ENCODE measurements around the gene MAGI1. TPM values are rescaled to one million over a fixed set of nuclear protein-coding genes. Genes with fewer than 3 reads are reported as not detected.

The MAGI1 gene
- total RNA-seq, 1 experiment from 2014 or later = 38.6 TPM

DNA sequence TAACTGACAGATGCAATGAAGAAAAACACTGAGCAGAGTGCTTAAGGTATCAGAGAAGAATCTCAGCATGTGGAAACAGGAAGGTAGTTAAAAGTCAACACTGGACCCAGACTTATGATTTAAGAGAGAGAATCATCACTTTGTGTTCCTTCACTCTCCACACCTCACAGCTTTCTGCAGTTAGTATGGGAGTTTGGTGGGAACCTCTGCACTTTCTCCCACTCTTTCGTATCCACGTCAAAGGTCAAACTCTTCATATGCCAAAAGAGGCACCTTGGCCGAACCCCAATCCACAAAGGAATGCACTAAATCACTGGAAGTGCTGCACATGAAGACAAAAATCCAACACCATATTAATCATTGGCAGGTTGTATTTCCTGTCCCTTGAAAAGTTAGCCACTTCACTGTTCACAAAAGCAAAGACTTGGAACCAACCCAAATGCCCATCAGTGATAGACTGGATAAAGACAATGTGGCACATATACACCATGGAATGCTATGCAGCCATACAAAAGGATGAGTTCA, 361.2 kb downstream of the MAGI1 start:
- Histone ChIP-seq H3K79me2 (ENCODE audit: insufficient read depth, low read length) (no peaks in the 10 kb centered on the region; the same call in 1 of the 2 replicates), H3K9ac (ENCODE audit: low read length) (no peak overlapping the region), H3K4me1 (ENCODE audit: control insufficient read depth in 1 of 2, insufficient read depth in 2 of 2, low read length in 2 of 2) (no peaks in the 10 kb centered on the region), H2AFZ (ENCODE audit: low read depth, low read length, poor library complexity, severe bottlenecking) (no peak overlapping the region), H3K9me3 (ENCODE audit: control insufficient read depth in 1 of 2, insufficient read depth in 1 of 2, low read depth in 1 of 2, low read length in 2 of 2) (no peaks in the 10 kb centered on the region), H3K27ac (ENCODE audit: low read depth, low read length) (no peak overlapping the region), H3K36me3 (ENCODE audit: control insufficient read depth in 1 of 2, insufficient read depth in 2 of 2, low read length in 2 of 2) (no peaks in the 10 kb centered on the region), H4K20me1 (ENCODE audit: insufficient read depth) (peaks cover 5% of the 10 kb centered on the region; the same call in 1 of the 2 replicates), H3K4me3 (replicated peaks in 1 of 2; ENCODE audit: low read depth in 1 of 2, low read length in 2 of 2) (no peak overlapping the region), H3K4me2 (ENCODE audit: low read length) (no peak overlapping the region), H3K27me3 (ENCODE audit: insufficient read depth, low read length) (peaks cover 3% of the 10 kb centered on the region; the same call in 1 of the 2 replicates), H3K9me2 (ENCODE audit: insufficient read depth) (no peaks in the 10 kb centered on the region)
- TF ChIP-seq TCF7L2 (IDR thresholded peaks at IDR 0.05; ENCODE audit: borderline replicate concordance, extremely low read depth, insufficient read depth, insufficient read length) (no peak), RAD21 (IDR thresholded peaks at IDR 0.05; ENCODE audit: low read depth) (no peak), SP1 (IDR thresholded peaks at IDR 0.05; ENCODE audit: low read depth) (no peak), JUND (IDR thresholded peaks at IDR 0.05) (no peak), CBX3 (IDR thresholded peaks at IDR 0.05; ENCODE audit: low read depth) (no peak), ELF1 (IDR thresholded peaks at IDR 0.05; ENCODE audit: borderline replicate concordance, low read depth) (no peak), POLR2A (IDR thresholded peaks at IDR 0.05; ENCODE audit: borderline replicate concordance, extremely low read depth, insufficient read depth, insufficient read length) (no peak), EZH2phosphoT487 (IDR thresholded peaks at IDR 0.05; ENCODE audit: borderline replicate concordance) (no peak), SIN3A (IDR thresholded peaks at IDR 0.05; ENCODE audit: low read depth) (no peak), FOSL1 (IDR thresholded peaks at IDR 0.05; ENCODE audit: low read depth) (no peak), POLR2AphosphoS5 (IDR thresholded peaks at IDR 0.05; ENCODE audit: low read depth, low read length) (no peak), EZH2 (IDR thresholded peaks at IDR 0.05) (no peak)
- TF ChIP-seq, protein P1, sequence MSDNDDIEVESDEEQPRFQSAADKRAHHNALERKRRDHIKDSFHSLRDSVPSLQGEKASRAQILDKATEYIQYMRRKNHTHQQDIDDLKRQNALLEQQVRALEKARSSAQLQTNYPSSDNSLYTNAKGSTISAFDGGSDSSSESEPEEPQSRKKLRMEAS (IDR thresholded peaks at IDR 0.05) = no peak
- no peak for ATAC-seq
- no TSS peak for BruUV-seq (replicated peaks)
- ChIA-PET POLR2A (no interaction called here), RAD21 (ENCODE audit: low non-redundant PET in 1 of 2, low total read pairs in 2 of 2, uncharacterized antibody in 2 of 2, unreplicated experiment in 2 of 2) (no interaction called here), CTCF (no interaction called here)
- intact Hi-C loops (cut with micrococcal nuclease) = no loop called here
- DNase-seq (ENCODE audit: low read depth, low spot score) = no peak

DNA sequence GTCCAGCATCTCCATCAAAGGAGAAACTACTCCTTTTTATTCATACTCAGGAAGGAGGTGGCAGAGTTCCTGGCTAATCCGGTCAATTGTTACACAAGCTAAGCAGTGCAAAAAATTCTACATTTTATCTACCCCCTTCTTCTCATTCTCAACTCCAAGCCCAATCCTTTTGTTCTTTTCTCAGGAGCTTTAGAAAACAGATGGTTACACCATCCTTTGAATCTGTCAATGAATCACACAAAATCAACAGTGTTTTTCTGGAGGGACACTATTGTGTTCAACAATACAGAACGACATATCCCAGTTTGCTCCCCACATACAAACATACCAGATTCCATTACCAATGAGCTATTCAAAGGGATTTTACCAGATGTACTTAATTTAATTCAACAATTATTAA, 362.1 kb downstream of the MAGI1 start:
- no peaks in the 10 kb centered on the region for H3K9me3 ChIP-seq (ENCODE audit: control insufficient read depth in 1 of 2, insufficient read depth in 1 of 2, low read depth in 1 of 2, low read length in 2 of 2)
- H3K4me1 ChIP-seq (ENCODE audit: control insufficient read depth in 1 of 2, insufficient read depth in 2 of 2, low read length in 2 of 2) = no peaks in the 10 kb centered on the region
- no peak overlapping the region for H3K4me3 ChIP-seq (replicated peaks in 1 of 2; ENCODE audit: low read depth in 1 of 2, low read length in 2 of 2)
- intact Hi-C loops (cut with micrococcal nuclease) = no loop called here
- peaks cover 3% of the 10 kb centered on the region; the same call in 1 of the 2 replicates for H3K27me3 ChIP-seq (ENCODE audit: insufficient read depth, low read length)
- no TSS peak for BruUV-seq (replicated peaks)
- H3K79me2 ChIP-seq (ENCODE audit: insufficient read depth, low read length) = no peaks in the 10 kb centered on the region; the same call in 1 of the 2 replicates
- ChIA-PET CTCF (interaction anchor here (1.3 kb wide), 1 partner anchor 1143 kb away, joined by 3 read pairs; no protein-coding TSS in a partner anchor), RAD21 (ENCODE audit: low non-redundant PET in 1 of 2, low total read pairs in 2 of 2, uncharacterized antibody in 2 of 2, unreplicated experiment in 2 of 2) (no interaction called here), POLR2A (no interaction called here)
- H3K36me3 ChIP-seq (ENCODE audit: control insufficient read depth in 1 of 2, insufficient read depth in 2 of 2, low read length in 2 of 2) = no peaks in the 10 kb centered on the region
- no peak overlapping the region for H3K4me2 ChIP-seq (ENCODE audit: low read length)
- H3K9me2 ChIP-seq (ENCODE audit: insufficient read depth) = no peaks in the 10 kb centered on the region
- H3K27ac ChIP-seq (ENCODE audit: low read depth, low read length) = no peak overlapping the region
- peaks cover 5% of the 10 kb centered on the region; the same call in 1 of the 2 replicates for H4K20me1 ChIP-seq (ENCODE audit: insufficient read depth)
- no peak overlapping the region for H2AFZ ChIP-seq (ENCODE audit: low read depth, low read length, poor library complexity, severe bottlenecking)
- ATAC-seq (no peak), DNase-seq (ENCODE audit: low read depth, low spot score) (no peak)
- no peak overlapping the region for H3K9ac ChIP-seq (ENCODE audit: low read length)
- TF ChIP-seq ZNF274 (IDR thresholded peaks at IDR 0.05; ENCODE audit: low read depth, low read length) = no peak
- TF ChIP-seq ZFX (IDR thresholded peaks at IDR 0.05) = no peak
- TF ChIP-seq POLR2AphosphoS5 (IDR thresholded peaks at IDR 0.05; ENCODE audit: low read depth, low read length) = no peak
- TF ChIP-seq, protein P2, sequence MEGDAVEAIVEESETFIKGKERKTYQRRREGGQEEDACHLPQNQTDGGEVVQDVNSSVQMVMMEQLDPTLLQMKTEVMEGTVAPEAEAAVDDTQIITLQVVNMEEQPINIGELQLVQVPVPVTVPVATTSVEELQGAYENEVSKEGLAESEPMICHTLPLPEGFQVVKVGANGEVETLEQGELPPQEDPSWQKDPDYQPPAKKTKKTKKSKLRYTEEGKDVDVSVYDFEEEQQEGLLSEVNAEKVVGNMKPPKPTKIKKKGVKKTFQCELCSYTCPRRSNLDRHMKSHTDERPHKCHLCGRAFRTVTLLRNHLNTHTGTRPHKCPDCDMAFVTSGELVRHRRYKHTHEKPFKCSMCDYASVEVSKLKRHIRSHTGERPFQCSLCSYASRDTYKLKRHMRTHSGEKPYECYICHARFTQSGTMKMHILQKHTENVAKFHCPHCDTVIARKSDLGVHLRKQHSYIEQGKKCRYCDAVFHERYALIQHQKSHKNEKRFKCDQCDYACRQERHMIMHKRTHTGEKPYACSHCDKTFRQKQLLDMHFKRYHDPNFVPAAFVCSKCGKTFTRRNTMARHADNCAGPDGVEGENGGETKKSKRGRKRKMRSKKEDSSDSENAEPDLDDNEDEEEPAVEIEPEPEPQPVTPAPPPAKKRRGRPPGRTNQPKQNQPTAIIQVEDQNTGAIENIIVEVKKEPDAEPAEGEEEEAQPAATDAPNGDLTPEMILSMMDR (IDR thresholded peaks at IDR 0.05 in 2 of 3, conservative IDR thresholded peaks at IDR 0.05 in 1 of 3; ENCODE audit: borderline replicate concordance in 1 of 3, insufficient read depth in 1 of 3, low read depth in 2 of 3, low read length in 2 of 3) = no peak
- no peak for TF ChIP-seq EZH2phosphoT487 (IDR thresholded peaks at IDR 0.05; ENCODE audit: borderline replicate concordance)
- TF ChIP-seq FOSL1 (IDR thresholded peaks at IDR 0.05; ENCODE audit: low read depth) = no peak
- TF ChIP-seq EZH2 (IDR thresholded peaks at IDR 0.05) = no peak
- TF ChIP-seq, protein P3, sequence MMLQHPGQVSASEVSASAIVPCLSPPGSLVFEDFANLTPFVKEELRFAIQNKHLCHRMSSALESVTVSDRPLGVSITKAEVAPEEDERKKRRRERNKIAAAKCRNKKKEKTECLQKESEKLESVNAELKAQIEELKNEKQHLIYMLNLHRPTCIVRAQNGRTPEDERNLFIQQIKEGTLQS (IDR thresholded peaks at IDR 0.05) = no peak
- TF ChIP-seq CEBPB (IDR thresholded peaks at IDR 0.05; ENCODE audit: low read depth) = no peak
- no peak for TF ChIP-seq JUND (IDR thresholded peaks at IDR 0.05)
- TF ChIP-seq RAD21 (IDR thresholded peaks at IDR 0.05; ENCODE audit: low read depth) = no peak
- TF ChIP-seq YY1 (IDR thresholded peaks at IDR 0.05; ENCODE audit: extremely low read depth, insufficient replicate concordance, low read depth, low read length) = no peak
- no peak for TF ChIP-seq TCF7L2 (IDR thresholded peaks at IDR 0.05; ENCODE audit: borderline replicate concordance, extremely low read depth, insufficient read depth, insufficient read length)
- TF ChIP-seq, protein P1 (IDR thresholded peaks at IDR 0.05) = no peak
